HepG2 (cell line): ENCODE results near the gene LDLRAD4. TPM values are rescaled to one million over a fixed set of nuclear protein-coding genes. Genes with fewer than 3 reads are reported as not detected.

Source experiments
- ATAC-seq: fragments of 200-7000 bp; cut with Tn5 transposase; 3 replicates; pipeline ENCODE4 v1.9.1; 2020; ENCODE audit warnings: mild to moderate bottlenecking, moderate library complexity
- BruUV-seq: library from RNA; stranded (reverse); fragments of 400-500 nt; replicated peaks from 2 replicates; lab custom pipeline; 2021; lab: Mats Ljungman, UMichigan
- CTCF ChIA-PET: fragments of 300-600 bp; formaldehyde crosslinking; extraction: SDS; loops from one replicate; lab custom pipeline; 2021; ENCODE audit warnings: low total read pairs, inconsistent platforms, low intra/inter-chr PET ratio; lab: Yijun Ruan, JAX
- POLR2A ChIA-PET: fragments of 350-600 bp; sonication (Branson Sonifier 250); formaldehyde crosslinking; loops from one replicate; lab custom pipeline; 2020; ENCODE audit warnings: antibody characterized with exemption, inconsistent platforms; lab: Yijun Ruan, JAX
- DNase-seq: peaks from one replicate; pipeline ENCODE4 v3.0.0-alpha.2; 2015; ENCODE audit warnings: low spot score
- FAIRE-seq: peaks from 3 replicates; lab custom pipeline; 2011; peaks lifted over from hg19 to GRCh38; lab: Jason Lieb, UNC
- H2AFZ ChIP-seq: one replicate; pipeline ENCODE4 v1.6.1; 2011; ENCODE audit warnings: low read length, inconsistent platforms
- H3K27ac ChIP-seq: fragments of 300-600 bp; 3 replicates; pipeline ENCODE4 v1.8.0; 2011; ENCODE audit warnings: mixed run types, mild to moderate bottlenecking, mixed read lengths, low read length, inconsistent platforms; ENCODE audit not compliant: insufficient read depth; ENCODE audit errors: extremely low read length
- H3K27me3 ChIP-seq, 2 experiments: fragments of 200-600 bp in 1 of 2; 2 replicates in 1 of 2; 3 replicates in 1 of 2; pipeline versions ENCODE4 v1.6.0 to v1.8.0; 2011; ENCODE audit warnings: low read length in 2 of 2, mild to moderate bottlenecking in 2 of 2, moderate library complexity in 2 of 2, inconsistent platforms in 1 of 2; ENCODE audit not compliant: insufficient read depth in 2 of 2, control insufficient read depth in 1 of 2
- H3K36me3 ChIP-seq, 2 experiments: fragments of 200-600 bp in 1 of 2; replicated peaks in 1 of 2; 2 replicates in 1 of 2; 3 replicates in 1 of 2; pipeline versions ENCODE4 v1.5.1 to v1.8.0; 2011; ENCODE audit warnings: low read length in 2 of 2, inconsistent platforms in 1 of 2; ENCODE audit not compliant: insufficient read depth in 2 of 2, control insufficient read depth in 1 of 2
- H3K4me1 ChIP-seq: 2 replicates; pipeline ENCODE4 v1.5.1; 2012; ENCODE audit warnings: low read length, inconsistent platforms; ENCODE audit not compliant: insufficient read depth
- H3K4me2 ChIP-seq: 2 replicates; pipeline ENCODE4 v1.6.0; 2011; ENCODE audit warnings: low read depth, low read length, inconsistent platforms
- H3K4me3 ChIP-seq, 3 experiments: fragments of 200-600 bp in 1 of 3; sonication (generic), shearing (Covaris generic) in 1 of 3; replicated peaks in 1 of 3; 2 replicates each; pipeline ENCODE4 v1.5.1; 2011 to 2016; ENCODE audit warnings: low read length in 3 of 3, inconsistent platforms in 2 of 3, low read depth in 2 of 3, mild to moderate bottlenecking in 2 of 3, control low read depth in 1 of 3, mixed read lengths in 1 of 3; ENCODE audit not compliant: insufficient read depth in 1 of 3
- H3K79me2 ChIP-seq: one replicate; pipeline ENCODE4 v1.6.1; 2011; ENCODE audit warnings: low read length, inconsistent platforms; ENCODE audit not compliant: insufficient read depth
- H3K9ac ChIP-seq: 2 replicates; pipeline ENCODE4 v1.6.0; 2011; ENCODE audit warnings: mild to moderate bottlenecking, low read depth, low read length, inconsistent platforms; ENCODE audit not compliant: insufficient read depth
- H3K9me3 ChIP-seq: 2 replicates; pipeline ENCODE4 v1.5.1; 2012; ENCODE audit warnings: mild to moderate bottlenecking, low read length
- H4K20me1 ChIP-seq: 2 replicates; pipeline ENCODE4 v1.6.0; 2011; ENCODE audit warnings: inconsistent platforms, mild to moderate bottlenecking, low read length, moderate library complexity; ENCODE audit not compliant: insufficient read depth
- HOXA3 ChIP-seq: sonication (generic); formaldehyde crosslinking; IDR thresholded peaks from 2 replicates; pipeline ENCODE4 v1.5.0; 2020; ENCODE audit warnings: missing genetic modification reagents
- KDM5A ChIP-seq: fragments of 200-600 bp; sonication (generic); IDR thresholded peaks from 2 replicates; pipeline ENCODE4 v1.7.0; 2018; ENCODE audit warnings: antibody characterized with exemption, mild to moderate bottlenecking, low read length, borderline replicate concordance
- ZNF232 ChIP-seq: sonication (generic); formaldehyde crosslinking; IDR thresholded peaks from 2 replicates; pipeline ENCODE4 v1.4.0; 2020; ENCODE audit warnings: missing genetic modification reagents, borderline replicate concordance
- ZNF484 ChIP-seq: sonication (generic); formaldehyde crosslinking; IDR thresholded peaks from 2 replicates; pipeline ENCODE4 v1.5.1; 2020; ENCODE audit warnings: mild to moderate bottlenecking, low read depth, missing genetic modification reagents, borderline replicate concordance
- ZSCAN30 ChIP-seq: sonication (generic); formaldehyde crosslinking; IDR thresholded peaks from 2 replicates; pipeline ENCODE4 v1.5.0; 2020; ENCODE audit warnings: mild to moderate bottlenecking, missing genetic modification reagents
- WGBS: methylation state at CpG from one replicate; pipeline ENCODE4 v1.1.6; 2017; ENCODE audit warnings: low lambda C conversion rate; 5-methylcytosine and 5-hydroxymethylcytosine counted together
- in situ Hi-C: cut with HindIII; loops from 2 replicates; pipeline ENCODE4 v1.10.0; 2017; ENCODE audit warnings: low pct_unique_long_range_greater_than_20kb; ENCODE audit not compliant: extremely low pct_ligation_motif_present
- intact Hi-C: fragments of 100-400 bp; cut with micrococcal nuclease; formaldehyde crosslinking; loops from one replicate; pipeline ENCODE4 v1.10.0; 2022; ENCODE audit not compliant: unreplicated experiment
- polyA plus RNA-seq, 8 experiments: library from polyadenylated mRNA; depleted of rRNA in 3 of 8; stranded (reverse) in 7 of 8; unstranded in 1 of 8; fragments of >200 nt; fragmentation: Illumina TruSeq in 4 of 8; extraction: Trizol in 4 of 8; gene quantifications; 2 replicates each; pipeline versions ENCODE4 v1.2.1 to v1.2.3, GENCODE V29; 2011 to 2016; ENCODE audit warnings: low read depth in 4 of 8, missing spikeins in 1 of 8, mixed read lengths in 1 of 8; ENCODE audit not compliant: insufficient read depth in 1 of 8
- total RNA-seq, 5 experiments: library from RNA; depleted of rRNA; stranded (reverse); fragments of >200 nt; fragmentation: Illumina TruSeq; extraction: Trizol; gene quantifications; 2 replicates each; pipeline ENCODE4 v1.2.3, GENCODE V29; 2016; ENCODE audit warnings: low read depth in 1 of 5

Gene LDLRAD4
- total and polyA plus RNA-seq, 2 of the 13 experiments (the other 11 are each of a cell fraction or from before 2014, with no cell fraction given) = 13.6 to 20.9 TPM

DNA sequence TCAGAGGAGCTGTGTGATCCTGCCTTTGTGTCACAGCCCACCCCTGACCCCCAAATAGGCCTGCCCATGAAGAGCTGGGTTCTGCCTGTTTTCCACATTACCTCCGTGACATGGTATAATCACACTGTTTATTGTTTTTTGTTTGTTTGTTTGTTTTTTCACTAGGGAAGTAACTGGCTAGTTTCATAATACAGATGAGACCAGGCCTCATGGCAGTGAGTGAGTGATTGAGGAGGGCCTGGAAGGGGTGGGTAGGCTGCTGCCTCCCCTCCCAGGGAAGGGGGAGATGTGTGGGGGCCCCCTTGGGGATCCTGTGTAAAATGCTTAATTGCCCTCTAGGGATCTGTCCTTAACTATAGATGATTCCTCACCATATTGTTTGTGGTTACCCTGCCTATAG is 190.5 kb downstream of the LDLRAD4 start:
- H3K79me2 ChIP-seq = no peaks in the 10 kb centered on the region
- CTCF ChIA-PET = no interaction called here
- FAIRE-seq = no peak
- BruUV-seq = no TSS peak
- H4K20me1 ChIP-seq = no peaks in the 10 kb centered on the region
- H3K4me2 ChIP-seq = no peak overlapping the region
- no peak overlapping the region for H2AFZ ChIP-seq
- no peaks in the 10 kb centered on the region for H3K27me3 ChIP-seq
- H3K9ac ChIP-seq = no peak overlapping the region
- intact Hi-C loops (loop anchor here (10.0 kb wide), 1 partner anchor 476 kb away; no protein-coding TSS in a partner anchor), in situ Hi-C loops (no loop called here)
- no peak for ATAC-seq
- POLR2A ChIA-PET = no interaction called here
- H3K36me3 ChIP-seq = no peaks in the 10 kb centered on the region
- no peaks in the 10 kb centered on the region for H3K9me3 ChIP-seq
- DNase-seq = no peak
- H3K4me3 ChIP-seq = no peak overlapping the region
- peaks cover 42% of the 10 kb centered on the region for H3K4me1 ChIP-seq
- 100% methylated on average over 1 of the region's 1 CpG for WGBS
- TF ChIP-seq KDM5A (no peak), HOXA3 (CRISPR knock-in tag) (no peak), ZSCAN30 (no peak), ZNF484 (CRISPR knock-in tag) (no peak)
- TF ChIP-seq, all 625 proteins: peak for 0
- H3K27ac ChIP-seq = no peak overlapping the region

- FAIRE-seq = no peak
- CTCF ChIA-PET = no interaction called here
- H3K4me2 ChIP-seq = no peak overlapping the region
- in situ Hi-C loops = no loop called here
- H3K4me1 ChIP-seq = peaks cover 38% of the 10 kb centered on the region
- ATAC-seq = no peak
- no peaks in the 10 kb centered on the region for H4K20me1 ChIP-seq
- H2AFZ ChIP-seq = no peak overlapping the region
- no peak overlapping the region for H3K9ac ChIP-seq
- H3K9me3 ChIP-seq = no peaks in the 10 kb centered on the region
- H3K36me3 ChIP-seq = no peaks in the 10 kb centered on the region
- no peaks in the 10 kb centered on the region for H3K79me2 ChIP-seq
- intact Hi-C loops = loop anchor here (10.0 kb wide), 1 partner anchor 475 kb away; no protein-coding TSS in a partner anchor
- BruUV-seq = no TSS peak
- H3K27ac ChIP-seq = no peak overlapping the region
- DNase-seq = no peak
- TF ChIP-seq ZNF232 (CRISPR knock-in tag) = no peak
- TF ChIP-seq, all 625 proteins: peak for 0
- Histone ChIP-seq H3K4me3 (no peak overlapping the region), H3K27me3 (no peaks in the 10 kb centered on the region)
- POLR2A ChIA-PET = no interaction called here
- 96% methylated on average over 11 of the region's 11 CpGs for WGBS
Observed at GRCh38 chr18:13409997-13410396, 191.4 kb downstream of the LDLRAD4 start.
